ENCODE measurements around the gene IGHMBP2. TPM values are rescaled to one million over a fixed set of nuclear protein-coding genes. Genes with fewer than 3 reads are reported as not detected.

The IGHMBP2 gene
- polyA plus RNA-seq, 2 donors, result 10.9 to 22.3 TPM

DNA sequence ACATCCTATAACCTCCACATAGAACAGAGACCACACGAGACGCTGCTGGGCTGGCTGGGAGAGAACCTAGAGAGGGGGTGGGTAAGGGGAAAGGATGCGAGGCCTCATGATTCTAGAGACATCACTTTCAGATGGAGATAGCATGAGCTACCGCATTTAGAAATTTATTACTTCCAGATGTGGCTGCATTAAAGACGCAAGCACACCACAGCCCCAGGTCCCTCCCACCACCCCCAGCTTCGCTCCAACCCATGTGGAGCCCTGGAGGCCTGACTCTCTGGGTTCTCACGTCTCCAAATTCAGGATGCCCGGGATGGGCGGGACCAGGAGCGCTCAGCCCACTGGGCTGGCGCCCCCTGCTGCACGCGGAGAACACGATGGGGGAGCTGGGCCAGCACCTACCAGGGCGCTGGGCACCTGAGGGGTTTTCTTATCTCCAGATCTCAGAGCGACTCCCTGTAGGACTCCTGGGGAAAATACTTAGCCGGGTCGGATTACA is 13.7 kb upstream of the IGHMBP2 start:
- no peaks in the 10 kb centered on the region for H3K27me3 ChIP-seq (ENCODE audit: control insufficient read depth in 1 of 2, insufficient read depth in 2 of 2, low read length in 2 of 2)
- 63 to 64% methylated on average over 18 of the region's 18 CpGs for WGBS, 2 donors
- H3K4me1 ChIP-seq (ENCODE audit: control insufficient read depth in 2 of 2, insufficient read depth in 2 of 2, low read length in 1 of 2), result peaks cover 0 to 4% of the 10 kb centered on the region in 2 donors
- H3K4me3 ChIP-seq (ENCODE audit: low read depth in 1 of 2, low read length in 2 of 2), result no peak overlapping the region
- no peak overlapping the region for H3K27ac ChIP-seq (ENCODE audit: low read depth in 2 of 2, low read length in 1 of 2)
- H3K36me3 ChIP-seq (ENCODE audit: control insufficient read depth in 2 of 2, insufficient read depth in 2 of 2, low read length in 1 of 2), result peaks cover 0 to 14% of the 10 kb centered on the region in 2 donors
- H3K9me3 ChIP-seq (ENCODE audit: control insufficient read depth in 2 of 2, insufficient read depth in 1 of 2, low read depth in 1 of 2, low read length in 1 of 2), result no peaks in the 10 kb centered on the region

DNA sequence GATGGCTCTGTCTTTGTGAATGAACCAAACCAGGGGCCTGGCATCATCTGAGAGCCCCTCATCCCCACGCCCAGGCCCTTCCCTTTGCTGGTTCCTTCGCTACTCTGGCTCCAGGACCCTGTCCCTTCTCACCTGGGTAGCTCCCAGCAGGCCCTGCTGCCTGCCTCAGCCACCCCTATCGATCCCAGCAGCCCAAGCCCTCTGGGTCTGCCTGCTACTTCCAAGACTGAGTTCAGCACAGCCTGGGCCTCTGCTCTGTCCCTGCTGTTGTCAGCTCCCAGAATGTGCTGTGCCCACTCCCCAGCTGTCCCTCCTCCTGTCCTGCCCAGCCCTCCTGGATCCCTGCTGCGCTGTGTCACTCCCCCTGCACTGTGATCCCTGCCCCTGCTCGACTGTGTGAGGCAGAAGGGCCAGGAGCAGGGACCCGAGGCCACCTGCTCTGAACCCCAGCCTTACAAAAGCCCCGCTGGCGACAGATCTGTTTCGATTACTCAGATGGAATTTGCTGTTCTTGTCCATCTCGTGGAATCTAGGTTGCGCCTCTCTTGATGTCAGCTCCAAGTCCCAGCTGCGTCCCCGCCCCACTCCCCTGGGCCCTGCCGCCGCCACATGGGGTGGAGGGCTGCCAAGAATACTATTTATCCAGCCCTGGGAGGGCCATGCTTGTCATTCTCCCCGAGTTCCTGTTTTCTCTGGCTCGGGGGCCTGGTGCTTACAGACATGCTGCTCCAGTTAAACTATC is 13.0 kb upstream of the IGHMBP2 start:
- WGBS, 2 donors, result 58 to 64% methylated on average over 17 of the region's 17 CpGs
- peaks cover 0 to 14% of the 10 kb centered on the region in 2 donors for H3K36me3 ChIP-seq (ENCODE audit: control insufficient read depth in 2 of 2, insufficient read depth in 2 of 2, low read length in 1 of 2)
- H3K4me1 ChIP-seq (ENCODE audit: control insufficient read depth in 2 of 2, insufficient read depth in 2 of 2, low read length in 1 of 2), result peaks cover 0 to 4% of the 10 kb centered on the region in 2 donors
- no peaks in the 10 kb centered on the region for H3K9me3 ChIP-seq (ENCODE audit: control insufficient read depth in 2 of 2, insufficient read depth in 1 of 2, low read depth in 1 of 2, low read length in 1 of 2)
- H3K27me3 ChIP-seq (ENCODE audit: control insufficient read depth in 1 of 2, insufficient read depth in 2 of 2, low read length in 2 of 2), result no peaks in the 10 kb centered on the region
- no peak overlapping the region for H3K4me3 ChIP-seq (ENCODE audit: low read depth in 1 of 2, low read length in 2 of 2)
- H3K27ac ChIP-seq (ENCODE audit: low read depth in 2 of 2, low read length in 1 of 2), result peak overlapping the region; percentile 48 to 54

- H3K4me1 ChIP-seq (ENCODE audit: control insufficient read depth in 2 of 2, insufficient read depth in 2 of 2, low read length in 1 of 2), result peaks cover 0 to 4% of the 10 kb centered on the region in 2 donors
- H3K27me3 ChIP-seq (ENCODE audit: control insufficient read depth in 1 of 2, insufficient read depth in 2 of 2, low read length in 2 of 2), result no peaks in the 10 kb centered on the region
- H3K27ac ChIP-seq (ENCODE audit: low read depth in 2 of 2, low read length in 1 of 2), result peak overlapping the region; percentile 6 to 17
- no peaks in the 10 kb centered on the region for H3K9me3 ChIP-seq (ENCODE audit: control insufficient read depth in 2 of 2, insufficient read depth in 1 of 2, low read depth in 1 of 2, low read length in 1 of 2)
- no peak overlapping the region for H3K4me3 ChIP-seq (ENCODE audit: low read depth in 1 of 2, low read length in 2 of 2)
- H3K36me3 ChIP-seq (ENCODE audit: control insufficient read depth in 2 of 2, insufficient read depth in 2 of 2, low read length in 1 of 2), result peaks cover 0 to 19% of the 10 kb centered on the region in 2 donors
- 79 to 81% methylated on average over 17 of the region's 17 CpGs for WGBS, 2 donors
Measured at GRCh38 chr11:68891351-68891948, 12.2 kb upstream of the IGHMBP2 start.

GRCh38 chr11:68892576-68892975 is 11.1 kb upstream of the IGHMBP2 start:
- Histone ChIP-seq H3K36me3 (ENCODE audit: control insufficient read depth in 2 of 2, insufficient read depth in 2 of 2, low read length in 1 of 2) (peaks cover 9 to 30% of the 10 kb centered on the region in 2 donors), H3K9me3 (ENCODE audit: control insufficient read depth in 2 of 2, insufficient read depth in 1 of 2, low read depth in 1 of 2, low read length in 1 of 2) (no peaks in the 10 kb centered on the region)
- WGBS, 2 donors, result 94% methylated on average over 16 to 20 of the region's 20 CpGs

DNA sequence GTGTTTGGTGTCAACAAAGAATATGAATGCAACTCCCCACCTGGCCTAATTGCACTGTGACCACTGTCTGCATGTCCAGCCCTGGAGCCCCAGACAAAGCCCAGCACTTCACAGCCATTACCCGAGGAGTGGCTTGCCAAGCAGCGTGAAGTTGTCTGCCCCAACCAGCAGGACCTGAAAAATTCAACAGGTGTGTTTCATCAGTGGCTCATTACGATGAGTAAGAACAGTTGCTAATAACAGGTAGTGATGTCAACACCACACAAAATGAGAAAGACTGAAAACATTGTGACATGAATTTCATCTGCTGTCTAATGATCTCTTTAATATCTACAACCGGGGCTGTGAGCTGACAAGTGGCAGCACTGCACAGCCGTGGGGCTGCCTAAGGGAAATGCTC is 10.4 kb upstream of the IGHMBP2 start:
- H3K9me3 ChIP-seq (ENCODE audit: control insufficient read depth in 2 of 2, insufficient read depth in 1 of 2, low read depth in 1 of 2, low read length in 1 of 2), result no peaks in the 10 kb centered on the region

More at GRCh38 chr11:68892576-68892975, 11.1 kb upstream of the IGHMBP2 start:
- H3K4me3 ChIP-seq (ENCODE audit: low read depth in 1 of 2, low read length in 2 of 2), result no peak overlapping the region
- H3K27me3 ChIP-seq (ENCODE audit: control insufficient read depth in 1 of 2, insufficient read depth in 2 of 2, low read length in 2 of 2), result no peaks in the 10 kb centered on the region
- H3K4me1 ChIP-seq (ENCODE audit: control insufficient read depth in 2 of 2, insufficient read depth in 2 of 2, low read length in 1 of 2), result peaks cover 0 to 4% of the 10 kb centered on the region in 2 donors
- H3K27ac ChIP-seq (ENCODE audit: low read depth in 2 of 2, low read length in 1 of 2), result no peak overlapping the region

DNA sequence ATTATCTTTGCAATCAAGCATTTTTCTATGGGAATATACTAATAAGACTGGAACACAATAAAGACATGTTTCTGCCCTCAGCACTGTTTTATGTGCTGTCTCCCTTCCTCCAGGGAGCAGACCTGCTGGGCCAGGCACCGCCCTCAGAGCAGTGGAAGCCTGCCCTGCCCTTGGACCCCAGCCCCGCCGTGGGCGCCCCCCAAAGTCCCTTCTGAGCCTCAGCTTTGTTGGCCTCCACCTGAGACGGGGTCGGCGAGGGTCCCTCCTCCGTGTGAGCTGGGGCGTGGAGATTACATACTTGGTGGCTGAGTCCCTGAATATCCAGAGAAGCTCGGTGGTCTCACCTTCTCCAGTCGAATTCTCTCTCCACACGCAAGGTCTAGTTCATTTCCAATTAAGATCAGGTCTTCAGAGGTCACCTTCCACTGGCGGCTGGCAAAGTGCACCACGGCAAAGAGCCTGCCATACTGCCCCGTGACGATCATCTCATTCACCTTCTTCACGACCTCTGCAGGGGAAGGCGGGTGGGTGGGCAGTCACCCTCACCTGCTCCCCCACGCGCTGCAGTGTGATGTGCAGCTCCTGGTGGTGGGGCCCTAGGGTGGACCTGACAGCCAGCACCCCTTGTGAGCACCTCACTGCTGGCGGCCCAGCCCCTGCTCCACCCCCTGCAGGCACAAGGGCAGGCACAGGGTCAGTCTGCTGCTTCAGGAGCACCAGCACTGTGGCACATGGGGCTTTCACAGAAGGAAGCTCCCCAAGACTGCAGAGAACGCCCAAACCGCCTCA is 7.3 kb upstream of the IGHMBP2 start:
- Histone ChIP-seq H3K27ac (ENCODE audit: low read depth in 2 of 2, low read length in 1 of 2) (no peak overlapping the region), H3K36me3 (ENCODE audit: control insufficient read depth in 2 of 2, insufficient read depth in 2 of 2, low read length in 1 of 2) (peaks cover 16 to 46% of the 10 kb centered on the region in 2 donors), H3K4me1 (ENCODE audit: control insufficient read depth in 2 of 2, insufficient read depth in 2 of 2, low read length in 1 of 2) (peaks cover 0 to 2% of the 10 kb centered on the region in 2 donors), H3K27me3 (ENCODE audit: control insufficient read depth in 1 of 2, insufficient read depth in 2 of 2, low read length in 2 of 2) (no peaks in the 10 kb centered on the region), H3K9me3 (ENCODE audit: control insufficient read depth in 2 of 2, insufficient read depth in 1 of 2, low read depth in 1 of 2, low read length in 1 of 2) (no peaks in the 10 kb centered on the region), H3K4me3 (ENCODE audit: low read depth in 1 of 2, low read length in 2 of 2) (no peak overlapping the region)
- WGBS, 2 donors, result 92 to 94% methylated on average over 23 of the region's 23 CpGs

More for the DNA sequence above, 10.4 kb upstream of the IGHMBP2 start:
- Histone ChIP-seq H3K36me3 (ENCODE audit: control insufficient read depth in 2 of 2, insufficient read depth in 2 of 2, low read length in 1 of 2) (peaks cover 11 to 37% of the 10 kb centered on the region in 2 donors), H3K4me3 (ENCODE audit: low read depth in 1 of 2, low read length in 2 of 2) (no peak overlapping the region), H3K4me1 (ENCODE audit: control insufficient read depth in 2 of 2, insufficient read depth in 2 of 2, low read length in 1 of 2) (peaks cover 0 to 4% of the 10 kb centered on the region in 2 donors), H3K27ac (ENCODE audit: low read depth in 2 of 2, low read length in 1 of 2) (peak overlapping the region in 1 of 2 donors; percentile 58), H3K27me3 (ENCODE audit: control insufficient read depth in 1 of 2, insufficient read depth in 2 of 2, low read length in 2 of 2) (no peaks in the 10 kb centered on the region)
- 69 to 77% methylated on average over 5 of the region's 5 CpGs for WGBS, 2 donors

DNA sequence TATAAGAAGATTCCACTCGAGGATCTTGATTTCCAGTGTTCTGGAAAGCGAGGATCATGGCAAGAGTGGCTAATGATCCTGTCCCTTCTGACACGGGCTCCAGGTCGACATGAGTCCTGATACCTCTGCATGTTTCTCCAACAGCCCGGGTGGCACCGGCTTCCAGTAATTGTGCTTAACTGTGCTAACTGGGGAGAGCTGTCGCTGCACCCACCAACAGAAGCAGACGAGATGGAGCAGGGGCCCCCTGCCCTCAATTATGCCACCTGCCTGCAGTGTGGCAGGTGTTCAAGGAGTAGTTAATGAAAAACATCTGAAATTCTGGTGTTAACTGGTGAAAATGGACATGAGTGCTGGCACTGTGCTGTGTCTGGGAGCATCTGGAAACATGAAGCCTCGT is 6.2 kb upstream of the IGHMBP2 start:
- H3K27me3 ChIP-seq (ENCODE audit: control insufficient read depth in 1 of 2, insufficient read depth in 2 of 2, low read length in 2 of 2), result no peaks in the 10 kb centered on the region
- no peak overlapping the region for H3K4me3 ChIP-seq (ENCODE audit: low read depth in 1 of 2, low read length in 2 of 2)
- no peaks in the 10 kb centered on the region for H3K9me3 ChIP-seq (ENCODE audit: control insufficient read depth in 2 of 2, insufficient read depth in 1 of 2, low read depth in 1 of 2, low read length in 1 of 2)
- H3K4me1 ChIP-seq (ENCODE audit: control insufficient read depth in 2 of 2, insufficient read depth in 2 of 2, low read length in 1 of 2), result no peaks in the 10 kb centered on the region
- no peak overlapping the region for H3K27ac ChIP-seq (ENCODE audit: low read depth in 2 of 2, low read length in 1 of 2)
- H3K36me3 ChIP-seq (ENCODE audit: control insufficient read depth in 2 of 2, insufficient read depth in 2 of 2, low read length in 1 of 2), result peaks cover 16 to 40% of the 10 kb centered on the region in 2 donors
- WGBS, 2 donors, result 92% methylated on average over 9 of the region's 9 CpGs

- Histone ChIP-seq H3K4me1 (ENCODE audit: control insufficient read depth in 2 of 2, insufficient read depth in 2 of 2, low read length in 1 of 2) (peaks cover 0 to 3% of the 10 kb centered on the region in 2 donors), H3K27ac (ENCODE audit: low read depth in 2 of 2, low read length in 1 of 2) (no peak overlapping the region), H3K27me3 (ENCODE audit: control insufficient read depth in 1 of 2, insufficient read depth in 2 of 2, low read length in 2 of 2) (no peaks in the 10 kb centered on the region), H3K9me3 (ENCODE audit: control insufficient read depth in 2 of 2, insufficient read depth in 1 of 2, low read depth in 1 of 2, low read length in 1 of 2) (no peaks in the 10 kb centered on the region), H3K36me3 (ENCODE audit: control insufficient read depth in 2 of 2, insufficient read depth in 2 of 2, low read length in 1 of 2) (peaks cover 16 to 37% of the 10 kb centered on the region in 2 donors), H3K4me3 (ENCODE audit: low read depth in 1 of 2, low read length in 2 of 2) (no peak overlapping the region)
- WGBS, 2 donors, result 87 to 90% methylated on average over 9 of the region's 9 CpGs
Measured at GRCh38 chr11:68900835-68901381, 2.8 kb upstream of the IGHMBP2 start.

DNA sequence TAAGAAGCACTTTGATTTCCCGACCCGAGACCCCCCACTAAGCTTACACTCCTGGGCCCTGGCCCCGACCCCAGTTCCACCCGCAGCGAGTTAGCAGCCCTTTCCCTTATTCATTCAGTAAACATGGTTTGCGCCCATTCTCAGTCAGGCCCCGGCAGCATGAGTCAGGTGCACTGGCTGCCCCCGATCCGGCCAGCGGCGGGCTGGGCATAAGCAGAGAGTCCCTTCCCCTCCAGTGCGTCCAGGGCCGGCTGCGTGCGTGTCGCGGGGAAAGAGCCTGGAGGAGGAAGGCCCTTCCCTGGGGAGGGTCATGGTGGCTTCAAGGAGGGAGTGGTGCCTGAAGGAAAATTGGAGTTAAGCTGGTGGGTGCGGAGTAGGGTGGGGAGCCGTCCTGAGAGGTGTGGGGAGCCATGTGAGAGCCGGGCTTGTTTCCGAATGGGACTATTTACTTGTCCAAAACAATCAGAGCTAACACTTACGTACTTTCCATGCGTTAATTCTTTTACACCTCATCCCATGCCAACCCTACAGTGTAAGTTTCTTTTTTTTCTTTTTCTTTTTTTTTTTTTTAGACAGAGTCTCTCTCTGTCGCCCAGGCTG is 657 bp downstream of the IGHMBP2 start:
- no peaks in the 10 kb centered on the region for H3K9me3 ChIP-seq (ENCODE audit: control insufficient read depth in 2 of 2, insufficient read depth in 1 of 2, low read depth in 1 of 2, low read length in 1 of 2)
- H3K4me3 ChIP-seq (ENCODE audit: low read depth in 1 of 2, low read length in 2 of 2), result peak overlapping the region; percentile 89 to 99
- peaks cover 9 to 13% of the 10 kb centered on the region in 2 donors for H3K36me3 ChIP-seq (ENCODE audit: control insufficient read depth in 2 of 2, insufficient read depth in 2 of 2, low read length in 1 of 2)
- H3K4me1 ChIP-seq (ENCODE audit: control insufficient read depth in 2 of 2, insufficient read depth in 2 of 2, low read length in 1 of 2), result peaks cover 0 to 3% of the 10 kb centered on the region in 2 donors
- H3K27me3 ChIP-seq (ENCODE audit: control insufficient read depth in 1 of 2, insufficient read depth in 2 of 2, low read length in 2 of 2), result no peaks in the 10 kb centered on the region
- H3K27ac ChIP-seq (ENCODE audit: low read depth in 2 of 2, low read length in 1 of 2), result peak overlapping the region; percentile 82 to 94
- 0 to 2% methylated on average over 24 of the region's 24 CpGs for WGBS, 2 donors
